Suppressor macrophage (primary cell): ENCODE data around the gene CLTC.

Experiments used
- DNase-seq, 4 experiments: peaks; one replicate each; pipeline ENCODE4 v3.0.0-alpha.2; 2020 to 2022

The CLTC gene

GRCh38 chr17:59730268-59730834, 110.7 kb downstream of the CLTC start:
- DNase-seq = no peak

- DNase-seq = no peak
These were observed 114.0 kb downstream of the CLTC start for GRCh38 chr17:59733697-59734096.

DNA sequence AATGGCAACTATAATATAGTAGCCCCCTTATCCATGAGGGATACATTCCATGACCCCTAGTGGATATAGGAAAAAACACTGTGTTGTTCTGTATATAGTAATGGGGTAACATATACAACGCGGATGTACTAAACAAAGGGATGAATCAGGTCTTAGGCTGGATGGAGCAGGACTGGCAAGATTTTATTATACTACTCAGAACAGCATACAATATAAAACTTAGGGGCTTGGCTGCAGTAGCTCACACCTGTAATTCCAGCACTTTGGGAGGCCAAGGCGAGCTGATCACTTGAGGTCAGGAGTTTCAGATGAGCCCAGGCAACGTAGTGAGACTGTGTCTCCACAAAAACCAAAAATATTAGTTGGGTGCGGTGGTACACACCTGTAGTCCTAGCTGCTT, 114.5 kb downstream of the CLTC start:
- DNase-seq = no peak

GRCh38 chr17:59737324-59737723, 117.6 kb downstream of the CLTC start:
- DNase-seq = no peak

DNA sequence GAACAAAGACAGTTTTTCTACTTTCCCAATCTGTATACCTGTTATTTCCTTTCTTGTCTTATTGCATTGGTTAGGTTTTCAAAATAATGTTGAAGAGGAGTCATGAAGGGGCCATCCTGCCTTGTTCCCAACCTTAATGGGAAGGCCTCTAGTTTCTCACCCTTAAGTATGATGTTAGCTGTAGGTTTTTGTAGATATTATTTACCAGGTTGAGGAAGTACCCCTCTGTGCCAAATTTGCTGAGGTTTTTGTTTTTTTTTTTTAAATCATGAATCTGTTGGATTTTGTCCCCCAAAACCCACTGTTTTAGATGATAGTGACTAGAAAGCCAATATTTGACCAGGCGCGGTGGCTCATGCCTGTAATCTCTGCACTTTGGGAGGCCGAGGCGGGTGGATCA, 124.1 kb downstream of the CLTC start:
- no peak for DNase-seq

GRCh38 chr17:59745040-59745439, 125.3 kb downstream of the CLTC start:
- no peak for DNase-seq
